Stimulated activated CD8-positive, alpha-beta memory T cell treated with anti-CD3 and anti-CD28 coated beads, Interleukin-4, amount 100 ng/mL, for 48 hours (primary cell): Measurements from ENCODE around the gene SLC25A1.
"Not testable (repeated sequence)": the region's sequence is repeated elsewhere in the genome, so short reads cannot be mapped to it uniquely, and the experiment has no call there.

ENCODE experiments used
- DNase-seq: peaks from one replicate; pipeline ENCODE4 v3.0.0-alpha.2; 2020

Gene SLC25A1

DNA sequence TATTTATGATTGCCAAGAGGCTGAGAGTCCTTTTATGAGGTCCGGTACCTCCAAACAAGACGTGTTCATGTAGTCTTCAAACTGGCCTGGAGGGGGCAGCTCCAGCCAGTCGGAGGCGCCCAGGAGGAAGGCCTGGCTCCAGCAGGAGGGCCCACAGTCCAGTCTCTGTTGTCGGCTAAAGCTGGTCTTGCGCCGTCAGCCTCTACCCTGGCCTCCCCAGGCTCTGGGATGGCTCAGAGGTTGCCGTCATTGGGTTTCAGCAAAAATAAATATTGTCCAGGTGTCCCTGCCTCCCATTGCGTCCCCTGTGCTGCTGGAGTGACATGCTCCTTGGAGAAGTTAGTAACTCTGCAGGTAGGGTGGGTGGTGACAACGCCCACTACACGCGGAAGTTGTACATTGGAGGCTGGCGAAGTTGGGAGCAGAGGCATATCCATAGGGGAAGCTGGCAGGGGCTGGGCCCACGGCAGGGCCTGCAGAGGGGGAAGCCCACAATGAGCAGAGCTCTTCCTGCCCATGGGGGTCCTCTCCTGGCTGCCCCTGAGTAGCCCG, 1.0 kb upstream of the SLC25A1 start:
- DNase-seq = peak; percentile 61

DNA sequence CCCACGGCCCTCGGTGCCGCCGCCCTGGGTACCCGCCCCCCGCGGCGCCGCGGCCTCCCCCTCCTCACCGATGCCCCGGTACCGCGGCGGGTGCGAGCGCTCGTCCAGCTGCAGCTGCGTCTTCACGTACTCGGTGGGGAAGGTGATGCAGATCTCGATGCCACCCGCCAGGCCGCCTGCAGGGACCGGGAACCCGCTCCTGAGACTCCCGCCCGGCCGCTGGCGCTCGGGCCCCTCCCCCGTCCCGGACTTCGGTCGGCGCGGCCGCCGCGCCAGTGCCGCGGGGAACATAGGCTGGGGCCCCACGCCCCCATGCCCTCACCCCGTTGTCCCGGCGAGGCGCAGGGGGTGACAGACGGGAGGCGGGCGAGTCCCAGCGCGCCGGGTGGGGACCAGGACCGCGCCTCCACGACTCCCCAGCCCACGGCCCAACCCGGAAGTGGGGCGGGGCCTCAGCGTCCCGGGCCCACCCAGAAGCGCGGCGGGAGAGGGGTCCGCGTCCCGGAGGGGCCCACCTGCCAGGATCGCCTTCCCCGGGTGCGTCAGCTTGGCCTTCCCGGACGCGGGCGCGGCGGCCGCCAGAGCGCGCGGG, 375 bp downstream of the SLC25A1 start:
- peak; percentile 67 for DNase-seq

DNA sequence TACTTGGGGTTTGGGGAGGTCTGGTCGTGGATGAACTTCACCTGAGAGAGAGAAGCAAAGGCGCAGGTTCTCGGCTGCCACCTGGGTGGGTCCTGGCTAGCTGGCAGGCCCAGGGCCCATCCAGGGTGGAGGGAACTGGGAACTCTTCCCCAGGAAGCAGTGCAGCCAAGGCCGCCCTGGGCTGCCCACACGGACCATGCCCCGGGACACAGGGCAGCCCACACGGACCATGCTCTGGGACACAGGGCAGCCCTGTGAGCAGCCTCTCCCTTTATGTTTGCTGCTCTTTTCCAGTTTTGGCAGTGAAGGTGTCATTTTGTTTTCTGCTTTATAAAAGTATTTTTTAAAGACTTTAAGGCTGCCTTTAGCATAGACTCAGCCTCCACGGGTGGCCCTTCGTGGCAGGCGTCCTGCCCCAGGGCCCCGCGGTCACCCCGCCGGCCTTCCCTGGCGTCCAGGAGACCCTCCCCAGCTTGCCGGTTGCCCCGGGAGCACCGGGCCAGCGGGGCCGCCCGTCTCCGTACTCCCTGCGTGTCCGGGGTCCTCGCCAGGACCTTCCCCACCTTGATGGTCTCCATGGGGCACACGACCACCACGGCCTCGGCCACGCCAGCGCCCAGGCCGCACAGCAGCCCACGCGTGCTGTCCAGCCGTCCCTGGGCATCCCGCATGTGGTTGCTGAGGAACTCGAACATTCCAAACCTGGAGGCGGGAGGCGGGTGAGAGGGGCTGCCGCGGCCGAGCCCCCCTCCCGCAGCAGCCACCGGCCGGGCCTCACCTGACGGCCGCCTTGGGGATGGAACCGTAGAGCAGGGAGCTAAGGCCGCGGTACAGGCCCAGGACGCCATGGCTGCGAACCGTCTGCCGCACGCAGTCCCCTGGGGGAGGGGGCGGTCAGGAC, 1.1 kb downstream of the SLC25A1 start:
- no peak for DNase-seq

DNA sequence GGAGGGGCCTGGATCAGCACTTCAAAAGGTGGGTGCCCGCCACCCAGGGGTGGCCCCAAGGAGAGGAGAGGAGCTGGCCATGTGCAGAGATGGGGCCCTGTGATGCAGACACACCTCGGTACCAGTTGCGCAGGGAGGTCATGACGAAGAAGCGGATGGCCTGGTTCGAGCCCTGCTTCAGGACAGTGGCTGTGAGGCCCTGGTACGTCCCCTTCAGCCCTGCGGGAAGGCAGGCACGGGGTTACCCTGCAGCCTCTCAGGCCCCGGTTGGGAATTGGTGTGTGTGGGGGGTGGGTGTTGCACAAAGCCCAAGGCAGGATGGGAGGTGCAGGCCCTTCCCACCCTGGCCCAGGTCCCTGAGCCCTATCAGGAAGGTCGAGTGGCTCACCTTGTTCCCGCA, 1.8 kb downstream of the SLC25A1 start:
- DNase-seq = no peak

DNA sequence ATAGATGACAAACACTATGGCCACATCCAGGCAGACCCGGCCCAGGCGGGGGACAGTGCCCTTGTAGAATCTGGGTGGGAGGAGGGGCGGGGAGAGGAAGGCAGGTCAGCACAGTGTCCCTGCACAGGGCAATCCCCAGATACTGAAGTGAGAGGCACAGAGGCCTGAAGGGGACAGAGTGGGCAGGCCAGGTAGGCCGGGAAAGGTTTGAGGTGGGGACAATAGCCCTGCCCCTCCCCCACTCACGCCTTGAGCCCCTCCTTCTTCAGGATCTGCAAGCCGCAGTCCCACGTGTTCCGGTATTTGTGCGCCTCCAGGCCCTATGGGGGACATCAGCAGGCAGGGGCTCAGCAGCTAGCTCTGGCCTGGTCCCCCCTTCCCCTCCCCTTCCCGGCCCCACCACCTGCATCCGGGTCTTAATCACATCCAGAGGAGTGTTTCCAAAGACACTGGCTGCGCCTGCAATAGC, 2.3 kb downstream of the SLC25A1 start:
- no peak for DNase-seq

DNA sequence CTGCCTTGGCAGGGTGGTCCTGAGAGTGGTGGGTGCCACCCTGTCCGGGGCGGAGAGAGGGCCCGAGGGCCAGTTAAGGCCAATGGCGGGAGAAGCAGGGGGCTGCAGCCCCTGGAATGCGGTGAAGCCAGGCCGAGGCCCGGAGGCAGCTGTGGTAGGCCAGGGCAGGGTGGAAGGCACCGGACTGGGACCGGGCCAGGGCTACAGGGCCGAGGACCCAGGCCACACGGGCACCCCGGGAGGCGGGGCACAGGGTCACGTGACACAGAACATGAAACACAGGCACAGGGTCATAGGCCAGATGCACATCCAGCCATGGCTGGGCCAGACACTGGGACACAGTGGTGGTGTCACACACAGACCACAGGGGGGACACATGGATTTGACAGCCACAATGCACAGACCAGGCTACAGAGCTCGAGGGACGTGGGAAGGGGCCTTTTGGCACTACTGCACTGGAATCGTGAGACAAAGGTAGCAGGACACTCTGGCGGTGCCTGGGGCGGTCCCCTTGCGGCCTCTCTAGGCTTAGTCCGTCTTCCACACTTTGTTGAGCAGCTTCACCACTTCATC, 2.8 kb downstream of the SLC25A1 start:
- no peak for DNase-seq

DNA sequence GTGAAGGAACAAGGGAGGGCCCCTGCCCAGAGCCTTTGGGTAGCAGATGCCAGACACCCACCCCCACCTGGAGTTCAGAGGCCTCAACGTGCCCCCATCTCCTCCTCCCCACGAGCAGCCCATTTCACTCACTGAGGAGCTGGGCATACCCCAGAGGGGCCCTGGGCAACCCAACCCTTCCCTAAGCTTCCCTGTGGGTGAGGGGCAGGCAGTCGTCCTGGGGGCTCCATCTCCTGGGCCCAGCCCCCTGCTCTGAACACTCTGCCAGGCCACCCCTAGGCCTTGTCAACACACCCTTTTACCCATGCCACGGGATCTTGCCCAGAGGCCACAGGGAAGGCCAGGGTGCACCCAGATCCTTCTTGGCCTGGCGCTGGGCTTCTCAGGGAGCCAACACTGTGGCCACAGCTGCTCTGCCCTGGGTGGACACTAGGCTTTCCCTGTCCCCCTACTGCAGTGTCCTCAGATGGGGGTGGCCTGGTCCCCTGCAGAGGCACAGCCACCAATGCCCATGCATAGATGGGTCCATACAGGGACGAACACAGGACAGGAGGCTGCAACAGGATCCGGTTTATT, 3.4 kb downstream of the SLC25A1 start:
- DNase-seq = no peak

DNA sequence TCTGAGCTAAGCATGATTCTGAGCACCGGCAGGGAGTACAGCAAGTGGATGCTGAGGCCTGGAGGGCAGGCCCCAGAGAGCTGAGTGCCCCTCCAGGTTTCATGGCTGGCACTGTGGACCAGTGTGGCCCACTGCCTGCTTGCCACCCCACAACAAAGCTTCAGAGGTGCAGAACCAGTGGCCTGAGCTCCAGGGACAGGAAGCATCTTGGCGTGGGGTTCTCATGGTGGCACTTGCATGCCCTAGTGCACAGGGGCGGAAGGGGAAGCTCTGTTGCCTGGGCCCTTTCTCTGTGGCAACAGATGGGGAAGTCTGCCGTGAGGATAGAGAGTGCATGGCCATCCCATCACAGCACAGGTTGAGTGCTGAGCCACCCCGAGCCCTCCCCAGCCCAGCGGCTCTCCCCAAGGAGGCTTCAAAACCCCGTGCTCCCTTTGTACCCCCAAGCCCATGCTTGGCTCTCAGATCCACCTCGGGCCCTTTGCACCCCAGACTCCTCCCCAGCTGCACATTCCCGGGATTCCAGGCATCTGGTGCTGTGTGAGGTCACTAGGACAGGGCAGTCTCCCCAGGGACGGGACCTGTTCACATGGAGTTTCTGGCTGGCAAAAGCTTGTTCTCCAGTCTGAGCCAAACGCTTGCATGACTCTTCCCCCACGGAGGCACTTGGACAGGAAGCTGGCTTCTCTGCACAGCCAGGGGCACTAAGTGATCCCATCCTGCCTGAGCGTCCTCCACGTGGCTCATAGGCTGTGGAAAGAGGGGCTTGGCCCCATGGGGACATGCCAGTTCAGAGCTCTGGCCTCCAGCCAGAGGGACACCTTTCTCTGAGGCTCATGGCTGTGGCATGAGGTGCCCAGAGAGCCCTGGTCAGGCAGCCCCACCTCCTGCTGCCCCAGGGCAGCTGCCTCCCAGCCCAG, 4.2 kb downstream of the SLC25A1 start:
- no peak for DNase-seq

DNA sequence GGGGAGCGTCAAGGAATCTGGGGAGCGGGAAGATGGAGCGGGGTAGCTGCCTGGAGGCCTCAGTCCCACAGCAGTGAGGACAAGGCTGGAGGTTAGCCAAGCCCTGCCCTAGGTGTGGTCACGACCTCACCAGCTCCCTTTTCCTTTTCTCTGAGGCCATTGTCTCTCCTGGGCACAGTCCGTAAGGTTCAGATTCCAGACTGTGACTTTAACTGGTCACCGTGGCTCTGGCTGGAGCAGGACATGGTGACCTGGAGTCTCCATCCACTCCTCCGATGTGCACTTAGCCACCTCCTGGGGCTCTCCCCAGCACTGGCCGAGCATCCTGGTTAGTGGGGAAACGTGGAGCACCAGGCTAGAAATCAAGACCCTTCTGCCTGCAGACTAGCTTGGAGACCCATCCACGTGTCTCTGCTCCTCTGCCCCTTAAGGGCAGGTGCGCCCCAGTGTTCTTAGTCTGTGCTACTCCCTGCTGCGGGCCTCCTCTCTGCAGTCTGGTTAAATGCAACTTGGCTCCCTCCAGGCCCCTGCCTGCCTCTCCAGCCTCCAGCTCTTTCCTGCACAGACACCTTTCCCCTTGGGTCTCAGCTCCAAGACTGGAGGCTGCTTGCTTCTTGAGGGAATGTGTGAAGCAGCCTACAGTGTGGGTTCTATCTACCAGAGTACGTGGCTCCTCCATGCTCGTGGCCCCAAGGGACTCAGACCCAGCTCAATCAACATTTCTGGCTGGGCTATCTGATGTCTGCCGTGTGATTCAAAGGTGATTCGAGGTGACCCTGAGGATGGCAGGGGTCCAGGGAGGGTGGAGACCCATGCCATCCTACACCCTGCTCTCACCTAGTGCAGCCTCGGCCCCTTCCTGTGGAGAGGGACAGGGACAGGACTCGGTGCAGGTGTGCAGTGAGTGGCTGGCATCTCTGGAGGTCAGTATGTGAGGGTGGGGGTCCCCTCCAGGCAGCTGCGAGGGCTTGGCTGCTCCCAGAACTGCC, 5.2 kb downstream of the SLC25A1 start:
- no peak for DNase-seq

DNA sequence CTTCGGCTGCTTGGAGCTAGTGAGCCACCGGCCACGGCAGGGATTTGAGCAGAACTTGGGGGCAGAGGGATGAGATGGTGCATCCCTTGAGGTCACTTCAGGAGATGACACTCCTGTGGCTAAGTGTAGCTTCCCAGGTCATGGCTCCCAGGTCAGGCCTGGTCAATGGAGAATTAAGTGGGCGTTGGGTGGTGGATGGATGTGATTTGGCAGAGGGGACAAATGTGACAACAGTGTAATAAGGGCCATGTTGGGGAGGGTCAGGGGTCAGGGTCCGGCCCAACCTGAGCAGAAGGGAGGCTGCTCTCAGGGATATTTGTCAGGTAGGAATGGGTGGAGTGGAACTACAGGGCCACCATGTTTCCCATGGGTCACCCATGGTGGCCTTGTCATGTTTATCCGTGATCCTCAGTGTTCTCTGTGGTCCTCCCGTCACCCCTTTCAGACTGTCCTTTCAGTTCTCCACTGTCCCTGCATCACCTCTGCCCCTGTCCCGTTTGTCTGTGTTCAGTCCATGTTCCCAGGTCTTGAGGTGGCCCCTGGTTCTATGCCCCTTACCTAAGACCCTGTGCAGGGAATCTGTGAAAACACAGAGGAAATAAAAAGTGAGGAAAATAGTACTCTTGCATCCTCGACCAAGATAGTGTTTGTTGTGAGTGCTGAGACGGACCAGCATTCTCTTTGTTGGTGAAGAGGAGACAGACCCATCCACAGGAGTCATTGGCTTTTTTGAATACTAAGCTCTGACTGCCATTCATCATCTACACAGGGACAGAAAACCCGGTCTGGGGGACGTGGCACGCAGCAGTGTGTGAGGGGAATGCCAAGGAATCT, 6.1 kb downstream of the SLC25A1 start:
- DNase-seq = no peak

DNA sequence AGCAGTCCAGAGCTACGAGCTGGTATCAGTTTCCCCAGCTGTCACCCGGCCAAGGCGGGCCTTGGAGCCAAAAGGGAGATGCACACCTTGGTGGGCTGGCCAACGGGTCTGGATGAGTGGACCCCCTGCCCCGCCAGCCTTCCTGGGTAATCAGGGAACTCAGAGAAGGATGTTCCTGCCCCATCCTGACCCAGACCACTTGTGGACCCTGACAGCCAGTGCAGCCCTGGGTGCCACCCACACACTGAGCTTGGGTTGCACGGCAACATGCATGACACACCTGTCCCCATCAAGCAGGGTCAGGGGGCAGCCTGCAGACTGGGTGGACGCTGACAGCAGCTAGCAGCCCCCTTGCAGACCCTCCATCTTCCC, 8.6 kb downstream of the SLC25A1 start:
- no peak for DNase-seq

DNA sequence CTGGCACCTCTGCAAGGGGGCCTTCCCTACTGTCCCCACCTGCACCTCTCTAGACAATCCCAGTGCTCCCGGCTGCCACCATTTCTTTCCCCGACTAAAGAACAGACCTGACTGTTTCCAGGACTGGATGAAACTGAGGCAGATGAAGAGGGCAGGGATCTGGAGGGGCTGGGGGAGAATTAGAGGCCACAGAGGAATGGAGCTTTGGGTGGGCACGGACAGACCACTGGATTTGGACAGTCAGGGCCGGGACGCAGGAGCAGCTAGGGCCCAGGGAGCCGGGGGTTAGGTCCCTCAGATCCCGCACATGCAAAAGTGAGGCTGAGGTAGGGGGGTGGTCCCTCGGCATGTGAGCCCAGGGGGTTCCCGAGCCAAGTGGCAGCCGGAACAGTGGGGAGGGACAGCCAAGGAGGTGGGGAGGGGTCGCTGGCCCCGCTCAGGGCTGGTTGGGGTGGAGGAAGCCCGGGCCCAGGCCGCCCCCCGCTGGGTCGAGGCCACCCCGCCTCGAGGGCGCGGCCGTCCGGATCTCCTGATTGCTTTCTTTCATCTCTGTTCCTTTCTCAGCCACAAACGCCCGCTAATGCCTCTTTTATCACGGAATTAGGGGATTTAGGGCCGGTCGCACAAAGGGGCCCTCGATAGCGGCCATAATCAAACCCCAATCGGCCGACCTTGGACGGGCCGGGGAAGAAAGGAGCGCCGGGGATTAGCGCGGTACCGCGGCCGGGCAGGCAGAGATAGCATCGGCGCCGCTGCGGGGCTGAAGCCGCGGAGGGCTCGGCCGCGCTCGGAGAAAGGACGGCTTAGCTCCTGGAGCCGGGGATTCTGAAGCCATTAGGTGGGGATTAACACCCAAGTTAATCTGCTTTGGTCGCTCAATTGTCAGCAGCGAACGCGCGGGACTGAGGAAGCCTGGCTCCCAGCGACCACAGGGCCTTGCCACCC, 9.3 kb downstream of the SLC25A1 start:
- no peak for DNase-seq

DNA sequence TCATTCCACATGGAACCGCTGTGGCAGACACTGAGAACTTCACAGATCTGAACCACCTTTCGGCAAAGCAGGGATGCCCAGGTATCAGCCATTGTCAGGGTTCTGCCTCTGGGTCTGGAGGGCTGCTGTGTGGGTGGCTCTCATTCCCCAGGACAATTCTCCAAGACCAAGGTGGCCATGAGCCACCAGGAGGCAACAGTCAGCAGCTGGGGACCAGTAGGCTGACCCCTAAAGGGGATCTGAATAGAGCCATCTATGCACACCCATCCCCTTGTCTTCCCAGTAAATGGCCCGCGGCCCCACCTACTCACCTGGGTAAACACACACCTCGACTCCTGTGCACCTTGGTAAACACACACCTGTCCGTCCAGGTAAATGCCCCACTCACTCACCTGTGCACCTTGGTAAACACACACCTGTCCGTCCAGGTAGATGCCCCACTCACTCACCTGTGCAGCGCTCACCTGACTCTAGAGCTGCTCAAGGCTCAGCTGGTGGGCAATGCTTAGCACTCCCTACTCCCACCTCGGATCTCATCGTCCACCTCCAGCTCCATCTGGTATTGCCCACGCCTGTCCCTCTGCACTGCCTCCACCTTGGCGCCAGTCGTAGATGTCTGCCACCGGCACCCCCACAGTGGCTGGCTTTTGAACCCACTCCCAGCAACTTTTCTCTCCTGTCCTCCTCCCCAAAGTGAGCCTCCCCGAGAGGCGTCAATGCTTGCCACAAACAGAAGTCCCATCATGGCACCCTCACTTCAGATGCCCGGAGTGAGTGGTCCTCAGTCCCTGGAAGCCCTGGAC, 10.2 kb downstream of the SLC25A1 start:
- no peak for DNase-seq

DNA sequence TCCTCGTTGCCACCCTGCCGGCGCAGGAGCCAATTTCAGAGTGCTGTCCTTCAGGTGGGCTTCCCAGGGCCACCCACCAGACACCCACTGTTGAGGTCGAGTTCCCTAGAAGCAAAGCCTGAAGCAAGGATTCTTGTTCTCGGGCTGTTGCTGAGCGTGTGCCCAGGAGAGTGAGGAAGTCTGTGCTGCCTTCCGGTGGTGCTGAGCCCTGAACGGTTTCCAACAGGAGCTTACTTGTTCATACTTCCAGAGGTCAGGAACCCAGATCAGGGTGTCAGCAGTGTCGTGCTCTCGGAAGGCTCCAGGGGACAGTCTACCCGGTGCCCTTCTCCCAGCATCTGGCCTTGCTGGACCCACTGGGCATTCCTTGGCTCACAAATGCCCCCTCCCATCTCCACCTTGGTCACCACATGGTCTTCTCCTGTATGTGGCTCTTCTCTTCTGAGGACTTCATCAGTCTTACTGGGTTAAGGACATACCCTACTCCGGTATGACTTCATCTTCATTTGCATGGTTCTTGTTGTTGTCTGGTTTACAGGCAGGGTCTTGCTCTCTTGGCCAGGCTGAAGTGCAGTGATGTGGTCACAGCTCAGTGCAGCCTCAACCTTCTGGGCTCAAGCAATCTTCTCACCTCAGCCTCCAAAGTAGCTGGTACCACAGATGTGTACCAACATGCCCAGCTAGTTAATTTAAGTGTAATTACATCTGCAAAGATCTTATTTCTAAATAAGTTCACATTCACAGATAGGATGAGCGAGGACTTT, 11.2 kb downstream of the SLC25A1 start:
- DNase-seq = no peak

DNA sequence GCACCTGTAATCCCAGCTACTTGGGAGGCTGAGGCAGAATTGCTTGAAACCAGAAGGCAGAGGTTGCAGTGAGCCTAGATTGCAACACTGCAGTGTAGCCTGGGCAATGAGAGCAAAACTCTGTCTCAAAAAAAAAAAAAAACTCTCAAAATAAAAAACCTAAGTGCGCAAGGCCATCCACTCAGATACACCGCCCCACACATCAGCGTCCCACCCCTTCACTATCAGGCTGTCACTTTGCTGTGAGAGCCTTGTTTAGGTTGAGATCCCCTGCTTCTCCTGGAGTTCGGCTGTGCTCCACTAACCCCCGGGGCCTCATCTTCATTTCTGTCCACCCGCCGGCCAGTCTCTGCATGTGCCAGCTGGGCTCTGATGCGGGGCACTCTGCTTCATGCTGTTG, 12.1 kb downstream of the SLC25A1 start:
- DNase-seq = no peak

DNA sequence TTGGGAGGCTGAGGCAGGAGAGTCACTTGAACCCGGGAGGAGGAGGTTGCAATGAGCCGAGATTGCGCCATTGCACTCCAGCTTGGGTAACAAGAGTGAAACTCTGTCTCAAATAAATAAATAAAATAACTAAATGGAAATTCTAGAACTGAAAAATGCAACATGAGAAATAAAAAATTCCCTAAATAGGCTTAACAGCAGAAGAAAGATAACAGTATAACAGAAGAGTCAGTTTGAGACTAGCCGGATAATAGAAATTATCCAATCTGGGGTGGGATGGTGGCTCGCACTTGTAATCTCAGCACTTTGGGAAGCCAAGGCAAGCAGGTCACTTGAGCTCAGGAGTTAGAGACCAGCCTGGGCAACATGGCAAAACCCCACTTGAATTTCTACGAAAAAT, 14.1 kb downstream of the SLC25A1 start:
- DNase-seq = no peak

DNA sequence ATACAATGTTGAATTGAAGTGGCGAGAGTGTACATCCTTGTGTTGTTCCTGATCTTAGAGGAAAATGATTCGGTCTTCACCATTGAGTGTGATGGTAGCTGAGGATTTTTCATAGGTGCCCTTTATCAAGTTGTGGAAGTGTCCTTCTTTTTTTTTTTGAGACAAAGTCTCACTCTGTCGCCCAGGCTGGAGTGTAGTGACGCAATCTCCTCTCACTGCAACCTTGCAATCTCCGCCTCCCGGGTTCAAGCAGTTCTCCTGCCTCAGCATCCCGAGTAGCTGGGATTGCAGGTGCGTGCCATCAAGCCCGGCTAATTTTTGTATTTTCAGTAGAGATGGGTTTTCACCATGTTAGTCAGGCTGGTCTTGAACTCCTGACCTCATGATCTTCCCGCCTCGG, 19.9 kb downstream of the SLC25A1 start:
- DNase-seq = not testable (repeated sequence)
